ENCODE data around the gene TRIM26.
"Not testable (repeated sequence)": the region's sequence is repeated elsewhere in the genome, so short reads cannot be mapped to it uniquely, and the experiment has no call there.

GRCh38 chr6:30252417-30252816 is 39.2 kb upstream of the TRIM26 start:
- not testable (repeated sequence) for TF ChIP-seq CTCF (IDR thresholded peaks at IDR 0.05 in 4 of 5, conservative IDR thresholded peaks at IDR 0.05 in 1 of 5); POLR2A (IDR thresholded peaks at IDR 0.05)

All from gastrocnemius medialis (tissue), 4 donors.